Spleen (tissue), 7 donors: ENCODE data around the gene TMEM255B.

Experiments used
- POLR2A ChIP-seq, 3 donors: fragments of 450-650 bp; IDR thresholded peaks; one replicate each; pipeline ENCODE4 v1.5.1; 2017; ENCODE audit warnings: antibody characterized with exemption in 3 of 3, mild to moderate bottlenecking in 1 of 3
- TF ChIP-seq, protein P1 (sequence below), 11 experiments: fragments of 200-600 bp in 7 of 11; fragments of 450-650 bp in 4 of 11; sonication (generic) in 4 of 11; IDR thresholded peaks in 8 of 11; conservative IDR thresholded peaks in 3 of 11; 1 replicate in 7 of 11; 2 replicates in 4 of 11; pipeline versions ENCODE4 v1.4.0 to v1.8.0; 2016 to 2021; ENCODE audit warnings: antibody characterized with exemption in 11 of 11, inconsistent platforms in 4 of 11, mild to moderate bottlenecking in 1 of 11
- donor health status: DM: no; HTN: no; CAD: no; lungs with moderate emphysema.
- donor health status: DM: no; HTN: no; CAD: no.
- donor health status: DM: no; HTN: no; CAD: no.

GRCh38 chr13:113863524-113864272 lies 104.7 kb downstream of the TMEM255B start, which contains the start of gene GAS6:
- TF ChIP-seq, protein P1, sequence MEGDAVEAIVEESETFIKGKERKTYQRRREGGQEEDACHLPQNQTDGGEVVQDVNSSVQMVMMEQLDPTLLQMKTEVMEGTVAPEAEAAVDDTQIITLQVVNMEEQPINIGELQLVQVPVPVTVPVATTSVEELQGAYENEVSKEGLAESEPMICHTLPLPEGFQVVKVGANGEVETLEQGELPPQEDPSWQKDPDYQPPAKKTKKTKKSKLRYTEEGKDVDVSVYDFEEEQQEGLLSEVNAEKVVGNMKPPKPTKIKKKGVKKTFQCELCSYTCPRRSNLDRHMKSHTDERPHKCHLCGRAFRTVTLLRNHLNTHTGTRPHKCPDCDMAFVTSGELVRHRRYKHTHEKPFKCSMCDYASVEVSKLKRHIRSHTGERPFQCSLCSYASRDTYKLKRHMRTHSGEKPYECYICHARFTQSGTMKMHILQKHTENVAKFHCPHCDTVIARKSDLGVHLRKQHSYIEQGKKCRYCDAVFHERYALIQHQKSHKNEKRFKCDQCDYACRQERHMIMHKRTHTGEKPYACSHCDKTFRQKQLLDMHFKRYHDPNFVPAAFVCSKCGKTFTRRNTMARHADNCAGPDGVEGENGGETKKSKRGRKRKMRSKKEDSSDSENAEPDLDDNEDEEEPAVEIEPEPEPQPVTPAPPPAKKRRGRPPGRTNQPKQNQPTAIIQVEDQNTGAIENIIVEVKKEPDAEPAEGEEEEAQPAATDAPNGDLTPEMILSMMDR (IDR thresholded peaks at IDR 0.05 in 8 of 11, conservative IDR thresholded peaks at IDR 0.05 in 3 of 11): no peak
- TF ChIP-seq POLR2A (IDR thresholded peaks at IDR 0.05): no peak
